ENCODE results near the gene ABCA4.

GRCh38 chr1:93961443-93961842, 159.5 kb downstream of the ABCA4 start:
- TF ChIP-seq CTCF (IDR thresholded peaks at IDR 0.05) (no peak), EZH2 (IDR thresholded peaks at IDR 0.05) (no peak), EZH2phosphoT487 (IDR thresholded peaks at IDR 0.05) (no peak)

All from neural progenitor cell (in vitro differentiated cells).